G401 (cell line): Measurements from ENCODE around the gene CRTAC1. TPM values are rescaled to one million over a fixed set of nuclear protein-coding genes. Genes with fewer than 3 reads are reported as not detected.

Experiments used
- DNase-seq: peaks from one replicate; pipeline ENCODE4 v3.0.0-alpha.2; 2015; ENCODE audit warnings: low spot score
- in situ Hi-C: cut with HindIII; loops from 2 replicates; pipeline ENCODE4 v1.10.0; 2016; ENCODE audit warnings: low sequenced_read_pairs, mixed read lengths
- total RNA-seq: library from RNA; depleted of rRNA; stranded (reverse); fragments of >200 nt; shearing (Covaris generic); gene quantifications from 2 replicates; pipeline ENCODE4 v1.2.3, GENCODE V29; 2014; rRNA removed

The CRTAC1 gene
- total RNA-seq = 0.10 TPM in 1 of 2 replicates, not detected in the other

GRCh38 chr10:98030093-98030821 lies at the start of gene CRTAC1:
TSS of gene CRTAC1 (minus strand) at chr10:98030621. CDS start at chr10:98030472, 149 bp downstream.
- peak; percentile 85 for DNase-seq
- in situ Hi-C loops = no loop called here

GRCh38 chr10:98078774-98079173 lies 48.4 kb upstream of the CRTAC1 start:
- in situ Hi-C loops = no loop called here
- peak; percentile 4 for DNase-seq

GRCh38 chr10:98077223-98077622 lies 46.8 kb upstream of the CRTAC1 start:
- in situ Hi-C loops = no loop called here
- no peak for DNase-seq

GRCh38 chr10:98076086-98076485 lies 45.7 kb upstream of the CRTAC1 start:
- in situ Hi-C loops = no loop called here
- no peak for DNase-seq

- no peak for DNase-seq
- in situ Hi-C loops = no loop called here
Measured at GRCh38 chr10:98074315-98074911, 44.0 kb upstream of the CRTAC1 start.

- no peak for DNase-seq
- in situ Hi-C loops = no loop called here
Measured at GRCh38 chr10:98067165-98067564, 36.7 kb upstream of the CRTAC1 start.

- in situ Hi-C loops = no loop called here
Measured at GRCh38 chr10:98063740-98064027, 33.3 kb upstream of the CRTAC1 start.

GRCh38 chr10:98062424-98062823 lies 32.0 kb upstream of the CRTAC1 start:
- DNase-seq = no peak
- in situ Hi-C loops = no loop called here

More at GRCh38 chr10:98063740-98064027, 33.3 kb upstream of the CRTAC1 start:
- DNase-seq = no peak

- in situ Hi-C loops = no loop called here
- DNase-seq = no peak
Measured at GRCh38 chr10:98060079-98060478, 29.7 kb upstream of the CRTAC1 start.

- no peak for DNase-seq
- in situ Hi-C loops = no loop called here
Measured at GRCh38 chr10:98058295-98058694, 27.9 kb upstream of the CRTAC1 start.

GRCh38 chr10:98055841-98056516 lies 25.6 kb upstream of the CRTAC1 start:
- DNase-seq = no peak
- in situ Hi-C loops = no loop called here

- in situ Hi-C loops = loop anchor here (10.0 kb wide), 1 partner anchor 272 kb away; the partner anchor contains the start of gene SFRP5
- DNase-seq = peak; percentile 49
Measured at GRCh38 chr10:98047009-98047741, 16.8 kb upstream of the CRTAC1 start.

- in situ Hi-C loops = loop anchor here (10.0 kb wide), 1 partner anchor 271 kb away; the partner anchor contains the start of gene SFRP5
- DNase-seq = peak; percentile 85
Measured at GRCh38 chr10:98045785-98046389, 15.5 kb upstream of the CRTAC1 start.

GRCh38 chr10:98041352-98042043 lies 11.1 kb upstream of the CRTAC1 start:
- in situ Hi-C loops = loop anchor here (10.0 kb wide), 1 partner anchor 267 kb away; the partner anchor contains the start of gene SFRP5
- peak; percentile 86 for DNase-seq

- in situ Hi-C loops = loop anchor here (10.0 kb wide), 1 partner anchor 265 kb away; the partner anchor contains the start of gene SFRP5
- no peak for DNase-seq
Measured at GRCh38 chr10:98039690-98040381, 9.4 kb upstream of the CRTAC1 start.

GRCh38 chr10:98038288-98038687 lies 7.9 kb upstream of the CRTAC1 start:
- no peak for DNase-seq
- in situ Hi-C loops = no loop called here

- no peak for DNase-seq
- in situ Hi-C loops = no loop called here
Measured at GRCh38 chr10:98035599-98035998, 5.2 kb upstream of the CRTAC1 start.

- in situ Hi-C loops = no loop called here
- DNase-seq = no peak
Measured at GRCh38 chr10:98033515-98033914, 3.1 kb upstream of the CRTAC1 start.
